Activated naive CD8-positive, alpha-beta T cell treated with anti-CD3 and anti-CD28 coated beads, Interleukin-2, amount 50 U/mL, for 16 hours (primary cell): Measurements from ENCODE around the gene NKPD1.

ENCODE experiments used
- DNase-seq: peaks from one replicate; pipeline ENCODE4 v3.0.0-alpha.2; 2020; ENCODE audit warnings: low read depth, low spot score

Gene NKPD1

GRCh38 chr19:45172611-45173208, 11.9 kb upstream of the NKPD1 start:
- DNase-seq, result no peak

- DNase-seq, result no peak
Observed at GRCh38 chr19:45172173-45172572, 11.4 kb upstream of the NKPD1 start.

- no peak for DNase-seq
Observed at GRCh38 chr19:45171211-45171623, 10.4 kb upstream of the NKPD1 start.

- DNase-seq, result no peak
Observed at GRCh38 chr19:45170146-45171106, 9.6 kb upstream of the NKPD1 start.

GRCh38 chr19:45169602-45170001, 8.8 kb upstream of the NKPD1 start:
- no peak for DNase-seq

- no peak for DNase-seq
Observed at GRCh38 chr19:45168767-45169351, 8.1 kb upstream of the NKPD1 start.

- DNase-seq, result no peak
Observed at GRCh38 chr19:45166723-45167252, 6.0 kb upstream of the NKPD1 start.

- DNase-seq, result no peak
Observed at GRCh38 chr19:45164577-45165335, 4.0 kb upstream of the NKPD1 start.

- no peak for DNase-seq
Observed at GRCh38 chr19:45163751-45164460, 3.1 kb upstream of the NKPD1 start.

- DNase-seq, result no peak
Observed at GRCh38 chr19:45163156-45163555, 2.4 kb upstream of the NKPD1 start.

- DNase-seq, result no peak
Observed at GRCh38 chr19:45162608-45163143, 1.9 kb upstream of the NKPD1 start.

GRCh38 chr19:45161738-45162607, 1.2 kb upstream of the NKPD1 start:
- DNase-seq, result no peak

- no peak for DNase-seq
Observed at GRCh38 chr19:45159971-45160324, 834 bp downstream of the NKPD1 start.

GRCh38 chr19:45159210-45159970, 1.4 kb downstream of the NKPD1 start:
- DNase-seq, result no peak

GRCh38 chr19:45158503-45159209, 2.1 kb downstream of the NKPD1 start:
- DNase-seq, result no peak

GRCh38 chr19:45156751-45157150, 4.0 kb downstream of the NKPD1 start:
- DNase-seq, result no peak

GRCh38 chr19:45156011-45156630, 4.7 kb downstream of the NKPD1 start:
- no peak for DNase-seq
